AG09309 (cell line): ENCODE results near the gene MYH9.

Experiments
- DNase-seq: peaks from one replicate; pipeline ENCODE4 v3.0.0-alpha.2; 2010; ENCODE audit warnings: low read depth
- H3K4me3 ChIP-seq: 2 replicates; pipeline ENCODE4 v1.5.1; 2011; ENCODE audit warnings: mild to moderate bottlenecking, low read depth, low read length, moderate library complexity; ENCODE audit not compliant: control insufficient read depth
- CTCF ChIP-seq: IDR thresholded peaks from 2 replicates; pipeline ENCODE4 v1.5.1; 2011; ENCODE audit warnings: mild to moderate bottlenecking, low read depth, low read length, inconsistent platforms; ENCODE audit not compliant: insufficient read depth, control insufficient read depth; ENCODE audit errors: missing control alignments

MYH9 gene

GRCh38 chr22:36327922-36328551, 59.7 kb downstream of the MYH9 start:
- no peak for TF ChIP-seq CTCF
- H3K4me3 ChIP-seq: no peak overlapping the region
- no peak for DNase-seq

GRCh38 chr22:36326178-36327161, 61.3 kb downstream of the MYH9 start:
- no peak for DNase-seq
- no peak overlapping the region for H3K4me3 ChIP-seq
- no peak for TF ChIP-seq CTCF

- DNase-seq: peak; percentile 93
- H3K4me3 ChIP-seq: no peak overlapping the region
- no peak for TF ChIP-seq CTCF
These were observed 62.4 kb downstream of the MYH9 start for GRCh38 chr22:36325154-36326031.

GRCh38 chr22:36324414-36324813, 63.4 kb downstream of the MYH9 start:
- no peak for DNase-seq
- no peak overlapping the region for H3K4me3 ChIP-seq
- no peak for TF ChIP-seq CTCF

GRCh38 chr22:36323855-36324331, 63.9 kb downstream of the MYH9 start:
- no peak for TF ChIP-seq CTCF
- H3K4me3 ChIP-seq: no peak overlapping the region
- no peak for DNase-seq
